Ovary (tissue), 3 donors: ENCODE data around the gene MICAL2.

Source experiments
- CTCF ChIP-seq, 3 donors: fragments of 450-650 bp in 2 of 3; fragments of 200-600 bp in 1 of 3; IDR thresholded peaks; one replicate each; pipeline versions ENCODE4 v1.5.1 to v1.8.0; 2016 to 2022; ENCODE audit warnings: antibody characterized with exemption in 3 of 3, mild to moderate bottlenecking in 1 of 3
- EP300 ChIP-seq: sonication (generic); formaldehyde crosslinking; IDR thresholded peaks from one replicate; pipeline ENCODE4 v1.6.1; 2017; ENCODE audit warnings: antibody characterized with exemption
- donor health status: DM: no; HTN: no; CAD: no.

GRCh38 chr11:12202661-12203310, 92.4 kb downstream of the MICAL2 start:
- no peak for TF ChIP-seq CTCF (IDR thresholded peaks at IDR 0.05)
- no peak for TF ChIP-seq EP300
